Measurements from ENCODE around the gene SLC66A1. TPM values are rescaled to one million over a fixed set of nuclear protein-coding genes. Genes with fewer than 3 reads are reported as not detected.
A peak's percentile ranks its signal among the peaks of the same experiment; 100 is the strongest.

The SLC66A1 gene
- total and polyA plus RNA-seq, 9 of the 15 experiments (the other 6 are each of a cell fraction or from before 2014, with no cell fraction given) = 1.2 to 40.8 (median 18.6) TPM

DNA sequence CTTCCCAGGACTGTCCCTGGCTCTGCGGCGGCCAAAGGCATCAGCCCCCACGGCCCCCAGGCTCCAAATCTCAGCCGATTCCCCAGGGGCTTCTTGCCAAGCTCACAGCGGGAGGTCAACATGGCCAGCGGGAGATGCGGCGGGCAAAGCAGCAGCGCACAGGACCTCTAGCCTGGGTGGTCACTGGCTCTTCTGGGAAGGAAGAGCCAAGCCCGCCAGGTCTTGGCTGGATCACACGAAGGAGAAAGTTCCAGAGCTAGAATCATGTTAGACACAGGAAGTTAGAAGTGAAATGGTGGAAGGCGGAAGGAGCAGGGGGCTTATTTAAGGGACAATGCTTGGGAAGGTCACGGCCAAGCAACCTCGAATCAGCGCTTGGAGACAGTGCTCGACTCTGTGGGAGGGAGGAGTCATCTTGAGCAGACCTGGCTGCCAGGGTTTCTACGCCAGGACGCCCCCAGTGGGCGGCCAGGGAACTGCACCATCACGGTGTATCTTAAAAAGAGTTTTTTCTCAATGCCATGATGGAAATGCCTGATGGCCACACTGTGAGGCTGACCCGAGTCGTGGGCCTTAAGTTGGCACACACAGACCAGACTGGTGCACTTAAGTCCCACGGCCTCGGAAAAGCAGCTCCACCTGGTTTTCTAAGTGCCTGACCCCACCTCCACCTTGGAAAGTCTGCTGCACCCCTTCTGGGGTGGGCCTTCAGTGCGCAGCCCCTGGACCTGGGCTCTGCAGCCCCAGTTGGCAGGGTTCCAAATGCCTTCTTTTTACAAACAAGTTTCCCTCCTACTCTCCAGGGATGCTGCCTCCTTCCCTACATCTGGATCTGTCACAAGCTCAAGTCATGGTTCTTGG is 29.3 kb downstream of the SLC66A1 start (continued):
- TF ChIP-seq, protein P1, sequence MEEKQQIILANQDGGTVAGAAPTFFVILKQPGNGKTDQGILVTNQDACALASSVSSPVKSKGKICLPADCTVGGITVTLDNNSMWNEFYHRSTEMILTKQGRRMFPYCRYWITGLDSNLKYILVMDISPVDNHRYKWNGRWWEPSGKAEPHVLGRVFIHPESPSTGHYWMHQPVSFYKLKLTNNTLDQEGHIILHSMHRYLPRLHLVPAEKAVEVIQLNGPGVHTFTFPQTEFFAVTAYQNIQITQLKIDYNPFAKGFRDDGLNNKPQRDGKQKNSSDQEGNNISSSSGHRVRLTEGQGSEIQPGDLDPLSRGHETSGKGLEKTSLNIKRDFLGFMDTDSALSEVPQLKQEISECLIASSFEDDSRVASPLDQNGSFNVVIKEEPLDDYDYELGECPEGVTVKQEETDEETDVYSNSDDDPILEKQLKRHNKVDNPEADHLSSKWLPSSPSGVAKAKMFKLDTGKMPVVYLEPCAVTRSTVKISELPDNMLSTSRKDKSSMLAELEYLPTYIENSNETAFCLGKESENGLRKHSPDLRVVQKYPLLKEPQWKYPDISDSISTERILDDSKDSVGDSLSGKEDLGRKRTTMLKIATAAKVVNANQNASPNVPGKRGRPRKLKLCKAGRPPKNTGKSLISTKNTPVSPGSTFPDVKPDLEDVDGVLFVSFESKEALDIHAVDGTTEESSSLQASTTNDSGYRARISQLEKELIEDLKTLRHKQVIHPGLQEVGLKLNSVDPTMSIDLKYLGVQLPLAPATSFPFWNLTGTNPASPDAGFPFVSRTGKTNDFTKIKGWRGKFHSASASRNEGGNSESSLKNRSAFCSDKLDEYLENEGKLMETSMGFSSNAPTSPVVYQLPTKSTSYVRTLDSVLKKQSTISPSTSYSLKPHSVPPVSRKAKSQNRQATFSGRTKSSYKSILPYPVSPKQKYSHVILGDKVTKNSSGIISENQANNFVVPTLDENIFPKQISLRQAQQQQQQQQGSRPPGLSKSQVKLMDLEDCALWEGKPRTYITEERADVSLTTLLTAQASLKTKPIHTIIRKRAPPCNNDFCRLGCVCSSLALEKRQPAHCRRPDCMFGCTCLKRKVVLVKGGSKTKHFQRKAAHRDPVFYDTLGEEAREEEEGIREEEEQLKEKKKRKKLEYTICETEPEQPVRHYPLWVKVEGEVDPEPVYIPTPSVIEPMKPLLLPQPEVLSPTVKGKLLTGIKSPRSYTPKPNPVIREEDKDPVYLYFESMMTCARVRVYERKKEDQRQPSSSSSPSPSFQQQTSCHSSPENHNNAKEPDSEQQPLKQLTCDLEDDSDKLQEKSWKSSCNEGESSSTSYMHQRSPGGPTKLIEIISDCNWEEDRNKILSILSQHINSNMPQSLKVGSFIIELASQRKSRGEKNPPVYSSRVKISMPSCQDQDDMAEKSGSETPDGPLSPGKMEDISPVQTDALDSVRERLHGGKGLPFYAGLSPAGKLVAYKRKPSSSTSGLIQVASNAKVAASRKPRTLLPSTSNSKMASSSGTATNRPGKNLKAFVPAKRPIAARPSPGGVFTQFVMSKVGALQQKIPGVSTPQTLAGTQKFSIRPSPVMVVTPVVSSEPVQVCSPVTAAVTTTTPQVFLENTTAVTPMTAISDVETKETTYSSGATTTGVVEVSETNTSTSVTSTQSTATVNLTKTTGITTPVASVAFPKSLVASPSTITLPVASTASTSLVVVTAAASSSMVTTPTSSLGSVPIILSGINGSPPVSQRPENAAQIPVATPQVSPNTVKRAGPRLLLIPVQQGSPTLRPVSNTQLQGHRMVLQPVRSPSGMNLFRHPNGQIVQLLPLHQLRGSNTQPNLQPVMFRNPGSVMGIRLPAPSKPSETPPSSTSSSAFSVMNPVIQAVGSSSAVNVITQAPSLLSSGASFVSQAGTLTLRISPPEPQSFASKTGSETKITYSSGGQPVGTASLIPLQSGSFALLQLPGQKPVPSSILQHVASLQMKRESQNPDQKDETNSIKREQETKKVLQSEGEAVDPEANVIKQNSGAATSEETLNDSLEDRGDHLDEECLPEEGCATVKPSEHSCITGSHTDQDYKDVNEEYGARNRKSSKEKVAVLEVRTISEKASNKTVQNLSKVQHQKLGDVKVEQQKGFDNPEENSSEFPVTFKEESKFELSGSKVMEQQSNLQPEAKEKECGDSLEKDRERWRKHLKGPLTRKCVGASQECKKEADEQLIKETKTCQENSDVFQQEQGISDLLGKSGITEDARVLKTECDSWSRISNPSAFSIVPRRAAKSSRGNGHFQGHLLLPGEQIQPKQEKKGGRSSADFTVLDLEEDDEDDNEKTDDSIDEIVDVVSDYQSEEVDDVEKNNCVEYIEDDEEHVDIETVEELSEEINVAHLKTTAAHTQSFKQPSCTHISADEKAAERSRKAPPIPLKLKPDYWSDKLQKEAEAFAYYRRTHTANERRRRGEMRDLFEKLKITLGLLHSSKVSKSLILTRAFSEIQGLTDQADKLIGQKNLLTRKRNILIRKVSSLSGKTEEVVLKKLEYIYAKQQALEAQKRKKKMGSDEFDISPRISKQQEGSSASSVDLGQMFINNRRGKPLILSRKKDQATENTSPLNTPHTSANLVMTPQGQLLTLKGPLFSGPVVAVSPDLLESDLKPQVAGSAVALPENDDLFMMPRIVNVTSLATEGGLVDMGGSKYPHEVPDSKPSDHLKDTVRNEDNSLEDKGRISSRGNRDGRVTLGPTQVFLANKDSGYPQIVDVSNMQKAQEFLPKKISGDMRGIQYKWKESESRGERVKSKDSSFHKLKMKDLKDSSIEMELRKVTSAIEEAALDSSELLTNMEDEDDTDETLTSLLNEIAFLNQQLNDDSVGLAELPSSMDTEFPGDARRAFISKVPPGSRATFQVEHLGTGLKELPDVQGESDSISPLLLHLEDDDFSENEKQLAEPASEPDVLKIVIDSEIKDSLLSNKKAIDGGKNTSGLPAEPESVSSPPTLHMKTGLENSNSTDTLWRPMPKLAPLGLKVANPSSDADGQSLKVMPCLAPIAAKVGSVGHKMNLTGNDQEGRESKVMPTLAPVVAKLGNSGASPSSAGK (IDR thresholded peaks at IDR 0.05) = no peak
- no peak for TF ChIP-seq L3MBTL2 (IDR thresholded peaks at IDR 0.05)
- no peak for TF ChIP-seq ZNF311 (CRISPR knock-in tag; IDR thresholded peaks at IDR 0.05)
- TF ChIP-seq, protein P2, sequence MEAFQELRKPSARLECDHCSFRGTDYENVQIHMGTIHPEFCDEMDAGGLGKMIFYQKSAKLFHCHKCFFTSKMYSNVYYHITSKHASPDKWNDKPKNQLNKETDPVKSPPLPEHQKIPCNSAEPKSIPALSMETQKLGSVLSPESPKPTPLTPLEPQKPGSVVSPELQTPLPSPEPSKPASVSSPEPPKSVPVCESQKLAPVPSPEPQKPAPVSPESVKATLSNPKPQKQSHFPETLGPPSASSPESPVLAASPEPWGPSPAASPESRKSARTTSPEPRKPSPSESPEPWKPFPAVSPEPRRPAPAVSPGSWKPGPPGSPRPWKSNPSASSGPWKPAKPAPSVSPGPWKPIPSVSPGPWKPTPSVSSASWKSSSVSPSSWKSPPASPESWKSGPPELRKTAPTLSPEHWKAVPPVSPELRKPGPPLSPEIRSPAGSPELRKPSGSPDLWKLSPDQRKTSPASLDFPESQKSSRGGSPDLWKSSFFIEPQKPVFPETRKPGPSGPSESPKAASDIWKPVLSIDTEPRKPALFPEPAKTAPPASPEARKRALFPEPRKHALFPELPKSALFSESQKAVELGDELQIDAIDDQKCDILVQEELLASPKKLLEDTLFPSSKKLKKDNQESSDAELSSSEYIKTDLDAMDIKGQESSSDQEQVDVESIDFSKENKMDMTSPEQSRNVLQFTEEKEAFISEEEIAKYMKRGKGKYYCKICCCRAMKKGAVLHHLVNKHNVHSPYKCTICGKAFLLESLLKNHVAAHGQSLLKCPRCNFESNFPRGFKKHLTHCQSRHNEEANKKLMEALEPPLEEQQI (IDR thresholded peaks at IDR 0.05) = no peak
- TF ChIP-seq BHLHE40 (IDR thresholded peaks at IDR 0.05; ENCODE audit: low read length) = peak; percentile 41; the same call in 1 of the 2 replicates
- no peak for TF ChIP-seq ZNF232 (CRISPR knock-in tag; IDR thresholded peaks at IDR 0.05)
- no peak for TF ChIP-seq EGR1 (conservative IDR thresholded peaks at IDR 0.05)
- TF ChIP-seq ASH1L (IDR thresholded peaks at IDR 0.05; ENCODE audit: borderline replicate concordance, low read depth, partially characterized antibody) = no peak
- no peak for TF ChIP-seq MBD2 (IDR thresholded peaks at IDR 0.05; ENCODE audit: borderline replicate concordance, low read depth)
- no peak for TF ChIP-seq ATF1 (CRISPR knock-in tag; IDR thresholded peaks at IDR 0.05)
- no peak for TF ChIP-seq ATF1 (tag; IDR thresholded peaks at IDR 0.05)
- TF ChIP-seq SMARCE1 (IDR thresholded peaks at IDR 0.05) = no peak
- no peak for TF ChIP-seq ZNF174 (CRISPR knock-in tag; IDR thresholded peaks at IDR 0.05)
- TF ChIP-seq SUPT5H (IDR thresholded peaks at IDR 0.05) = no peak
- TF ChIP-seq, protein P3, sequence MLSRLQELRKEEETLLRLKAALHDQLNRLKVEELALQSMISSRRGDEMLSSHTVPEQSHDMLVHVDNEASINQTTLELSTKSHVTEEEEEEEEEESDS (CRISPR knock-in tag; IDR thresholded peaks at IDR 0.05) = no peak

Measured in K562 (cell line).